Right lobe of liver (tissue), 6 donors: ENCODE measurements around the gene UROC1. TPM values are rescaled to one million over a fixed set of nuclear protein-coding genes. Genes with fewer than 3 reads are reported as not detected.

Source experiments
- ATAC-seq, 4 donors: fragments of 200-7000 bp; cut with Tn5 transposase; one replicate each; pipeline ENCODE4 v1.9.1; 2020; ENCODE audit warnings: mild to moderate bottlenecking in 4 of 4, moderate library complexity in 4 of 4
- DNase-seq, 3 donors: peaks; one replicate each; pipeline ENCODE4 v3.0.0-alpha.2; 2020
- H3K27ac ChIP-seq, 3 donors: fragments of 200-600 bp; one replicate each; pipeline ENCODE4 v1.8.0; 2022
- H3K27me3 ChIP-seq, 2 donors: fragments of 200-600 bp; one replicate each; pipeline ENCODE4 v1.8.0; 2022
- H3K36me3 ChIP-seq, 4 donors: fragments of 200-600 bp; sonication (generic) in 1 of 4; one replicate each; pipeline versions ENCODE4 v1.5.1 to v1.8.0; 2017 to 2022; ENCODE audit warnings: control low read depth in 1 of 4
- H3K4me1 ChIP-seq, 4 donors: fragments of 200-600 bp; sonication (generic) in 1 of 4; one replicate each; pipeline versions ENCODE4 v1.5.1 to v1.8.0; 2017 to 2022; ENCODE audit warnings: control low read depth in 1 of 4
- H3K4me3 ChIP-seq, 3 donors: fragments of 200-600 bp; one replicate each; pipeline ENCODE4 v1.8.0; 2022
- H3K9me3 ChIP-seq, 4 donors: fragments of 200-600 bp; sonication (generic) in 1 of 4; one replicate each; pipeline versions ENCODE4 v1.5.1 to v1.8.0; 2017 to 2022; ENCODE audit warnings: control low read depth in 1 of 4
- POLR2A ChIP-seq: fragments of 450-650 bp; IDR thresholded peaks from one replicate; pipeline ENCODE4 v1.6.1; 2017; ENCODE audit warnings: antibody characterized with exemption, mild to moderate bottlenecking
- WGBS: methylation state at CpG from one replicate; pipeline ENCODE4 v1.1.6; 2018; ENCODE audit warnings: low coverage, low lambda C conversion rate; ENCODE audit not compliant: insufficient coverage; ENCODE audit errors: missing lambda C conversion rate; 5-methylcytosine and 5-hydroxymethylcytosine counted together
- intact Hi-C, 2 donors: fragments of 100-400 bp; cut with DNase I; formaldehyde crosslinking; loops; one replicate each; pipeline versions ENCODE4 v1.11.2 to v1.14.1; 2022
- total RNA-seq, 6 experiments: library from RNA; depleted of rRNA in 2 of 6; stranded (reverse); fragments of >200 nt in 2 of 6; fragmentation: NEBNext Ultra II Directional in 3 of 6; extraction: Animal tissue kit (Norgen Biotek cat#: 25700) in 3 of 6; gene quantifications; one replicate each; pipeline versions ENCODE4 v1.1.0 to v1.2.4, GENCODE V29; 2016 to 2023
- TF ChIP-seq, protein P1 (sequence below), 4 donors: fragments of 200-600 bp in 3 of 4; fragments of 450-650 bp in 1 of 4; IDR thresholded peaks; one replicate each; pipeline versions ENCODE4 v1.5.1 to v1.8.0; 2016 to 2022; ENCODE audit warnings: antibody characterized with exemption in 4 of 4, mild to moderate bottlenecking in 2 of 4
- donor health status: DM: no; HTN: yes; CAD: no.
- donor health status: DM: no; HTN: no; CAD: no.
- donor health status: DM: no; HTN: no; CAD: no.
- donor health status: DM: no; HTN: yes; CAD: no.
- donor health status: DM: no; HTN: yes; CAD: no.

The UROC1 gene
- total RNA-seq, 6 experiments from 2014 or later, result 15.1 to 101 (median 55.8) TPM

DNA sequence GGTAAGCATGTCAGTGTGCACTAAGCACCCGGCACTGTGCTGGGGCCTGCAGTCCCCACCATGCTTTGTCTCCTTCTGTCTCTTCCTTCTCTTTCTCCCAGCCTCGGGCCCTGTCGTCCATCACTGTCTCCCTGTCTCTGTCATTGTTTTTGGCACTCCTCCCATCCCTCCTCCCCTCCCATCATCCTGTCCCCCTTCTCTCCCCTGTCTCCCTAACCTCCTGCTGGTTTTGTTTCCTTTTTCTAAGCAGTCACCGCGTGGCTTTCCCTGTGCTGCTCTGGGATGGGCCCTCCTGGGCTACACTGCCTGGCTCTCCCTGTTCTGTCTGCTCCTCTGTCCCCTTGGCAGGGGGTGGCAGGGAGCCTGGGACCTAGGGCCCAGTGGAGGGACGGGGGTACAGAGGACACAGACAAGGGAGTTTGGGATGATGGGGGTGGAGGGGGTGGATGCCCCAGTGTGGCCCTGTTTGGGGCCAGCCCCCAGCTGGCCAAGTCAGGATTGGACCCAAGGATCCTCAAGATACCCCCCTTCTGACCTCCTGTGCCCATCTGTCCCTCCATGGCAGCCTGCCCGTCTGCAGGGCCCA lies 12.1 kb upstream of the UROC1 start:
- H3K4me3 ChIP-seq, result no peak overlapping the region
- peak overlapping the region; percentile 40 to 88 (median 81) for H3K27ac ChIP-seq
- WGBS, result 19% methylated on average over 6 of the region's 7 CpGs
- ATAC-seq (no peak), DNase-seq (peak in 2 of 3 donors; percentile 41 to 54)
- H3K27me3 ChIP-seq, result no peaks in the 10 kb centered on the region
- H3K9me3 ChIP-seq, result no peaks in the 10 kb centered on the region
- H3K4me1 ChIP-seq, result peaks cover 0 to 47% (median 20%) of the 10 kb centered on the region in 4 donors
- intact Hi-C loops, result no loop called here
- TF ChIP-seq, protein P1, sequence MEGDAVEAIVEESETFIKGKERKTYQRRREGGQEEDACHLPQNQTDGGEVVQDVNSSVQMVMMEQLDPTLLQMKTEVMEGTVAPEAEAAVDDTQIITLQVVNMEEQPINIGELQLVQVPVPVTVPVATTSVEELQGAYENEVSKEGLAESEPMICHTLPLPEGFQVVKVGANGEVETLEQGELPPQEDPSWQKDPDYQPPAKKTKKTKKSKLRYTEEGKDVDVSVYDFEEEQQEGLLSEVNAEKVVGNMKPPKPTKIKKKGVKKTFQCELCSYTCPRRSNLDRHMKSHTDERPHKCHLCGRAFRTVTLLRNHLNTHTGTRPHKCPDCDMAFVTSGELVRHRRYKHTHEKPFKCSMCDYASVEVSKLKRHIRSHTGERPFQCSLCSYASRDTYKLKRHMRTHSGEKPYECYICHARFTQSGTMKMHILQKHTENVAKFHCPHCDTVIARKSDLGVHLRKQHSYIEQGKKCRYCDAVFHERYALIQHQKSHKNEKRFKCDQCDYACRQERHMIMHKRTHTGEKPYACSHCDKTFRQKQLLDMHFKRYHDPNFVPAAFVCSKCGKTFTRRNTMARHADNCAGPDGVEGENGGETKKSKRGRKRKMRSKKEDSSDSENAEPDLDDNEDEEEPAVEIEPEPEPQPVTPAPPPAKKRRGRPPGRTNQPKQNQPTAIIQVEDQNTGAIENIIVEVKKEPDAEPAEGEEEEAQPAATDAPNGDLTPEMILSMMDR (IDR thresholded peaks at IDR 0.05), result no peak
- TF ChIP-seq POLR2A, result no peak
- H3K36me3 ChIP-seq, result no peaks in the 10 kb centered on the region

DNA sequence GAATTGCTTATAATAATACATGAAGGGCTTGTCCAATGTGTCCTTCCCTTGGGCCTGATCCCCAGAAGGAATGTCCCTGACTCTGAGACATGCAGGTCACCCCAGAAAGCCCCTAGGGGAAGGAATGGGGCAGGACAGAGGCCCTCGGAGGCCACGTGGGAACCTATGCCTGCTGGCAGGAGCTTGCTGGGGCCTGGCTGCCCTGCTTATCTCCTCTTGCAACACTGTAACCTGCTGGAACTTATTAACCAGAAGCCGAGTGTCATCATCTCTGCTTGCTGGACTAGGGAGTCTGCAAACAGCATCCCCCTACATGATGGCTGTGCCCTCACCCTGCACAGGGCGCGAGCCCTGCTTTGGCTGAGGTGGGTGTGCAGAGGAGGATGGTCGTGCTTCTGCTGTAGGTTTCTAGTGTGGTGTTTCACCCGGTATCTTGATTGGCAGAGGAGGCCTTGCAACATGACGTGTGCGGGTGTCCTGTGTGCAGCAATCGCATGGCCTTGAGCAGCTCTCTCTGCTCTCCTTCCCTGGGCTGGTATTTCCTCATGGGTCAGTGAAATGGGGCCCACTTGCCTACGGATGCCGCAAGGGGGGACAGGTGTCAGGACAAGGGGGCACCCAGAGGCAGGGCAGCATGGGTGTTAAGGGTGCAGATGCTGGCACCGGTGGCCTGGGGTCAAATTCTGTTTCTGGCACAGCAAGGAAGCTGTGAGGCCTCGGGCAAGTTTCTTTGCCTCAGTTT lies 11.4 kb upstream of the UROC1 start:
- no peaks in the 10 kb centered on the region for H3K9me3 ChIP-seq
- TF ChIP-seq POLR2A, result peak; percentile 32
- TF ChIP-seq, protein P1 (IDR thresholded peaks at IDR 0.05), result peak in 3 of 4 donors; percentile 20 to 66 (median 47)
- H3K27ac ChIP-seq, result peak overlapping the region; percentile 57 to 88 (median 81)
- no peaks in the 10 kb centered on the region for H3K36me3 ChIP-seq
- peaks cover 0 to 47% (median 20%) of the 10 kb centered on the region in 4 donors for H3K4me1 ChIP-seq
- ATAC-seq, result peak; percentile 62 to 77 (median 66)
- WGBS, result 0% methylated on average over 1 of the region's 14 CpGs
- no peaks in the 10 kb centered on the region for H3K27me3 ChIP-seq
- peak; percentile 76 to 90 (median 88) for DNase-seq
- intact Hi-C loops, result no loop called here
- peak overlapping the region in 1 of 3 donors; percentile 14 for H3K4me3 ChIP-seq

DNA sequence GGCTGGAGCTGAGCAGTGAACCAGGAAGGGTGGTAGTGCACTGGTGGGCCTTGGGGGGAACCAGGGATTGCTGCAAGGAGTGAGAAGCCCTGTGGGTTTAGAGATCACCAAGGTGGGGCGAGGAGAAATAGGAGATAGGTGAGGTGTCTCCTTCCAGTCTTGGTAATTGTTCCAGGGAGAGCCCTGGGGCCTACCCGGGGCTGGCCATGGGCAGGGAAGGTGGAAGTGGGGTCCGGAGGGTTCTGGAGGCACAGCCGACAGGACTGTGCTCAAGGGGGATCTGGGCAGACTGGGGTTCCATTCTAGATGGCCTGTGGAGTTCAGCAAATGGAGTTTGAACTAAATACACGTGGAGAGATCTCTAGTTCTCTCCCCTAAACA lies 10.8 kb upstream of the UROC1 start:
- peak overlapping the region; percentile 57 to 88 (median 81) for H3K27ac ChIP-seq
- no peaks in the 10 kb centered on the region for H3K9me3 ChIP-seq
- H3K4me3 ChIP-seq, result no peak overlapping the region
- no peaks in the 10 kb centered on the region for H3K36me3 ChIP-seq
- WGBS, result 36% methylated on average over 5 of the region's 5 CpGs
- peak in 2 of 3 donors; percentile 17 to 31 for DNase-seq
- intact Hi-C loops, result no loop called here
- TF ChIP-seq, protein P1 (IDR thresholded peaks at IDR 0.05), result no peak
- no peak for TF ChIP-seq POLR2A
- no peaks in the 10 kb centered on the region for H3K27me3 ChIP-seq
- no peak for ATAC-seq
- peaks cover 0 to 47% (median 22%) of the 10 kb centered on the region in 4 donors for H3K4me1 ChIP-seq

DNA sequence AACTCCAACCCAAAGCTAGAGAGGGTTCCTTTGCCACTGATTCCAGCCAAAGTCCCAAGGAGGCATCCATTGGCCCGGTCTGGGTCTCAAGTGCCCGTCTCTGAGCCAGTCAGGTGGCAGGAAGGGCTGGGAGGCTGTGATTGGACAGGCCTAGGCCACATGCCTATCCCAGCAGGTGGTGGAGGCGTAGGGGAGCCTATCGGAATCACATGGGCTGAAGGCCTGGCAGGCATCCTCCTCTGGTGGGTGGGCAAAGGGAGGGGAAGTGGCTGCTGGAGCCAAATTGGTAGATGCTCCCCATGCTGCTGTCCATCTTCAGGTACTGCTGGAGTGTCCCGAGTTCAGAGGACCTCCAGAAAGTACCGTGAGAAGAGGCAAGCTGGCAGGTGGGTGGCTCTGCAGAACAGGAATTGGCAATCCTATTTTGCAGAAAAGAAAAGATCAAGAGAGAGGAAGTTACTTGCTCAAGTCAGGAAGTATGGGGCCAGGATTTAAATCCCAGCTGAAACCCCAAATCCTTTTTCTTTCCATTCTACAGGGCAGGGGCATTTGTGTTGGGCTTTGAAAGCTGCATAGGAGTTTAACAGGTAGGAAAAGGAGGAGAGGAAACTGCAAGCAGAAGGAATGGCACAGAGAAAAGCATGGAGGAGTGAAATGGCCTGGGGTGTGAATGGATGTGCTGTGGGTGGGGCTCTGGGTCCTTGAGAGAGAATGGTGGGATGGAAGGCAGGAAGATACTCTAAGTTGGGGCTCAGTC lies 10.1 kb upstream of the UROC1 start:
- intact Hi-C loops, result no loop called here
- ATAC-seq (no peak), DNase-seq (peak in 2 of 3 donors; percentile 12 to 34)
- TF ChIP-seq, protein P1 (IDR thresholded peaks at IDR 0.05), result no peak
- TF ChIP-seq POLR2A, result no peak
- Histone ChIP-seq H3K9me3 (no peaks in the 10 kb centered on the region), H3K36me3 (no peaks in the 10 kb centered on the region), H3K27me3 (no peaks in the 10 kb centered on the region), H3K4me1 (peaks cover 0 to 53% (median 25%) of the 10 kb centered on the region in 4 donors), H3K27ac (peak overlapping the region in 2 of 3 donors; percentile 81 to 88), H3K4me3 (no peak overlapping the region)
- WGBS, result 53% methylated on average over 5 of the region's 6 CpGs
